Stimulated activated CD4-positive, alpha-beta T cell treated with anti-CD3 and anti-CD28 coated beads, Interleukin-12 subunit alpha, Interleukin-12 subunit beta, amount 100 ng/mL, for 4 hours (primary cell): ENCODE results near the gene GOLIM4.
"Not testable (repeated sequence)": the region's sequence is repeated elsewhere in the genome, so short reads cannot be mapped to it uniquely, and the experiment has no call there.

Experiments
- DNase-seq: peaks from one replicate; pipeline ENCODE4 v3.0.0-alpha.2; 2020

GOLIM4 gene

DNA sequence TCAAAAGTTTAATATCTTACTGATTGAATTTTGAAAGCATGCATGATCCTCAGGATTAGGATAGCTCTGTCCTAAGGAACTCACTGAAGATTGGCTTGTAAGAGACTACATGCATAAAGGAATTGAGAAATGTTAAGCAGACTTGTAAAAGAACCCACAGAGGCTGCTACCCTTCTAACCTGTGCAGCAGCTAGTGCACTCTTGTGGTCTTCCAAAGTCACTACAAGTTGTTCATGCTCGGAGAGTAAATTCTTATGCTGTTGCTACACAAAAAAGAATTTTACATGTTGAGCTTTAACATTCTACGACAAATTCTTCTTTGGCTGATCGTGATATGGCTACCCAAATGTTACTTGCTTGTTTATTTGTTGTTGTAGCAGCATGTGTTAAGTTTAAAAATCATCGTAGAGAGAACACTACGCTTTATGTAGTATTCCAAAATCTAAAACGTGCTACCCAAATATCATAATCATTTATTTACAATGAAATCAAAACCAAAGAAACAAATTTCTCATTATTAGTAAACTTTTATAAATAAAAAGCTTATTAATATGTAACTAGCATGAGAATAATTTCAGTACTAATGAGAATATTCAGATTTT lies 55.0 kb downstream of the GOLIM4 start:
- DNase-seq = no peak

DNA sequence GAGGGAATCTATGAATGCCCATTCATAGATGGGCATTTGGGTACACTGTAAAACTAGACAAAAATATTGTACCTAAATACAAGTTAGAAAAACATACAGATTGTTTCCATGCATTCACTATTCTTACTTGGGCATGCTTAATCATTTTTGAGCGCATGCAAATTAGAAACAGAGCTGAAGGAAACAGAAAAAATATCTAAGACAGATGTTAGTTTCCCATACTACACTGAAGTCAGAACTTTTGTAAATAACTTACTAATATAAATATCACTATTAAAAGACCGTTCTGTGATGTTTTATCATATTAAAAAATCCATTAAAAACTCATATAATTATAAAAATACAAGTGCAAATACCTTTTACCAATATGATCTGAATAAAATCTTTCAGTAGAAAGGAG lies 58.7 kb downstream of the GOLIM4 start:
- no peak for DNase-seq

DNA sequence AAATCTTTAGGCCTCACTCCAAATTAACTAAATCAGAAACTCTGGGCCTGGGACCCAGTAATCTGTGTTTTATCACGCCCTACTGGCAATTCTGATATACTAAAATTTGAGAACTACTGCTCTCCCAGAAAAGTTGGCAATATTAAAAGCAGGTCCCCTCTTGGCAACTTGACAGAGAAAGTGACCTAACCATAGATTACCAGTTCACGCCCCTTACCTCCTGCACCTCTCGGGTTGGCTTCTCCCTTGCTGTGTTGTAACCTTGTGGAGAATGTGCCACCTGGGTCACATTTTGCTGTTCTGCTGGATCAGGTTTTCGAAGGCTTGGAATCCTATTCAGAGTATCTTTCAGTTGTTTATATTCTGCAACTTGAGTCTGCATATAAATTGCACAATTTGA lies 59.1 kb downstream of the GOLIM4 start:
- DNase-seq = no peak

DNA sequence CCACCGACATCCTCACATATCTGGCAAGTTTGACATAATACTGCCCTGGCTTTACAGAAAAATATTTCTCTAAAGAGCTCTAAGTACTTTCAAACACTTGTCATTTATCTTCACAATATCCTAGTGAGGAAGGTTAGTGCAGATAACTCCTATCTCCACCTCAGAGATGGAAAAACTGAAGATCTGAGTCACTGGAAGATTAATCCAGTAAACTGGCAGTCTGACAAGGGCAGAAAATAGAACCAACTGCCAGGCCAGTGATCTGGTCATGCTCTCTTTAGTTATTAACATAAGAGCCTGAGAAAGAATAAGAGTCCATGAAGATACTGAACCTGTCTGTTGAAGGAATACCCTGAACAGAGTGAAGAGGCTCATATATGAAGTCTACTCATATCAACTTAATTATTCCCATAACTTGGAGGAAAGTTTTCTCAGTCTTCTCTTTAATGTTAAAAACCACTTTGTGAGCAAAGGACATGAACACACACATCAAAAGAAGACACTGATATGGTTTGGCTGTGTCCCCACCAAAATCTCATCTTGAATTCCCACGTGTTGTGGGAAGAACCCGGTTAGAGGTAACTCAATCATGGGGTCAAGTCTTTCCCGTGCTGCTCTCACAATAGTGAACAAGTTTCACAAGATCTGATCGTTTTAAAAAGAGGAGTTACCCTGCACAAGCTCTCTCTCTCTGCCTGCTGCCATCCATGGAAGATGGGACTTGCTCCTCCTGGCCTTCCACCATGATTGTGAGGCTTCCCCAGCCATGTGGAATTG lies 61.4 kb downstream of the GOLIM4 start:
- DNase-seq = no peak

DNA sequence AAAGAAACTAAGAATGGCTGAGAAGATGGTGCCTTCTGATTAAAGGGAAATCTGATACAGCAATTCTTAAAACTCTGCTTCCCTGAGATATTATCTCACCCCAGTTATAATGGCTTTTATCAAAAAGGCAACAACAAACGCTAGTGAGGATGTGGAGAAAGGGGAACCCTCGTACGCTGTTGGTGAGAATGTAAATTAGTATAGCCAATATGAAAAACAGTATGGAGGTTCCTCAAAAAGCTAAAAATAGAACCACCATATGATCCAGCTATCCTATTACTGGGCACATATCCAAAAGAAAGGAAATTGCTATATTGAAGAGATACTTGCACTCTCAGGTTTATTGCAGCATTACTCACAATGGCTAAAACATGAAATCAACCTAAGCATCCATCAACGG lies 65.1 kb downstream of the GOLIM4 start:
- DNase-seq = no peak

DNA sequence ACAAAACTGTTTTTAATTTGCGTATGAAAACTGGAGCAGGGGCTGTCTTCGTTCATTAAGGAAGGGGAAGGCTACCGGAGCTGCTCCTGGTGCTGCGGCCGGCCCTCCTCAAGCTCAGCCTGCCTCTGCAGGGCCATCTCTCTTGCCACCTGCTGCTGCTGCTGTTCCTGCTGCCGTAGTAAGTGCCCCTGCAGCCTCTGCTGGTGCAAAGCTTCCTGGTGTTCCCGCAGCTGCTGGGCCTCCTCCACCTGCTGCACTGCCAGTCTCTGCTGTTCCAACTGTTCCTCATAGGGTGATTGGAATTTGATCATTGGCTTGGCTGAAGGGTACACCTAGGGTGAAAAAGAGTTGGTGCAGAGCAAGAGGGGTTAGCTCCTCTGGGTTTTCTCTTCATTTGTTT lies 66.0 kb downstream of the GOLIM4 start:
- DNase-seq = no peak

DNA sequence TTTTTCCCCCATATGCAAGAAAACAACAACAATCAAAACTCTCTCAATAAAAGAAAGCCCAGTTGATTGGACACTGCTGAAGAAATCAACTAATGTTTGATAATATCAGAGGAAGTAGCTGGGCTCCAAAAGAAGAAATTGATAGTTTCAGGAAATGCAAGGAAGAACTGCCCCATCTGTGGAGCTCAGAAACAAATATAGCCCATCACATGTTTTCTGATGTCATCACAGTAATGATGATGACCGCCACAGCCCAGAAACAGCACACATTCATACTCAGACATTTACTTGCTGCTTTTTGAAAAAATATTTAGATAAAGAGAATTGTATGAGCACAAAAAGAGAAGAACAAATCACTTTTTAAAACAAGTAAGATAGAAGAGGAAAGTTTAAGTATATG lies 67.6 kb downstream of the GOLIM4 start:
- no peak for DNase-seq

DNA sequence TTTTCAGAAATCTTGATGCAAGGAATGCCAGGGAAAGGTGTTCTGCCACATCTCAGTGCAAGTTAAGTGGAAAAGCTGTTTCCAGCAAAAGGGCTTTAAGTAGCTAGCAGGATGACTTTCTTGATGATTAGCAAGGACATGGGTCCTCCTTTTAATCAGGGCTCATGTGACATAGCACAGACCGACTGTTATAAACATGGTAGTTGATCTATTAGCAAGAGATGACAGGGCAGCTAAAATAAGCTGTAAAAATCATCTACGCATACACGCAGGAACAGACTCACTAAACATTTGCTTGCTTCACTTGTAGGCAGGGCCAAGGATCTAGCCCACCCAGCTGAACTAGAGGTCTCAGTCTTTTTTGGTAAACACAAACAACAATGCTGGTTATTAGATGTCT lies 69.0 kb downstream of the GOLIM4 start:
- no peak for DNase-seq

DNA sequence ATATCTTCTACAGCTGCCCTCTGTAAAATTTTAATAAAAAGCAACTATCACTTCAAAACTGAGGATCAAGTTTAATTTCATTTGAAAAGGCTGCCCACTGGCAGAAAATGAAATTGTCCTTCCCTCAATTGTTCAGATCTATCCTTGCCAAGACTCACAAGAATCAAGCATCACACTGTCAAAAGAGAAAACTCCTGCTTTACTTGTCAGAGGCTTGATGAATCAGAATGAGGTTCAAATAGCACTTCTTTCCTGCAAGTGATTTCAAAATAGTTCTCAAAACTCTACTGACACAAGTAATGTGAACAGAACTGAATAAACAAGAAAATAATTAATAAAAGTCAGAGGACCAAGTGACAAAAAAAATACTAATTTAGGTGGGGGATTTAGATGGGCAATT lies 70.6 kb downstream of the GOLIM4 start:
- no peak for DNase-seq

DNA sequence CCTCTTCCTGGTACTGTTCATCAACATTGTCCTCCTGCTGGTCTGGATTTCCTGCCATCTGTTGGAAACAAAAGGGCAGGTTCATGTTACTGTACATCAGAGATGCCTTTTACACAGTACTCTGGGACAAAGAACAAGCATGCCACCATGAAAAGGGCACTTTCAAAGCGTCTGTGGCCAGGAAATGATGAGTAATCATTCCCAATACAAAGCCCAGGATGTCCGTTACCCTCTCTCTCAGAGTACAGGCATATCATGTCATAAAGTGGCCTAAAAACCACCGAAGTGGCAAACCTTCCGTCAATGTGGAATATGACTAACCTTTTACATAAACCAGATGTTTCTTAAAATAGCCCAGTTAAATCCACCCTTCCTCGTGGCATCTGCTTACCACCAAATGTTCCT lies 71.2 kb downstream of the GOLIM4 start:
- no peak for DNase-seq

DNA sequence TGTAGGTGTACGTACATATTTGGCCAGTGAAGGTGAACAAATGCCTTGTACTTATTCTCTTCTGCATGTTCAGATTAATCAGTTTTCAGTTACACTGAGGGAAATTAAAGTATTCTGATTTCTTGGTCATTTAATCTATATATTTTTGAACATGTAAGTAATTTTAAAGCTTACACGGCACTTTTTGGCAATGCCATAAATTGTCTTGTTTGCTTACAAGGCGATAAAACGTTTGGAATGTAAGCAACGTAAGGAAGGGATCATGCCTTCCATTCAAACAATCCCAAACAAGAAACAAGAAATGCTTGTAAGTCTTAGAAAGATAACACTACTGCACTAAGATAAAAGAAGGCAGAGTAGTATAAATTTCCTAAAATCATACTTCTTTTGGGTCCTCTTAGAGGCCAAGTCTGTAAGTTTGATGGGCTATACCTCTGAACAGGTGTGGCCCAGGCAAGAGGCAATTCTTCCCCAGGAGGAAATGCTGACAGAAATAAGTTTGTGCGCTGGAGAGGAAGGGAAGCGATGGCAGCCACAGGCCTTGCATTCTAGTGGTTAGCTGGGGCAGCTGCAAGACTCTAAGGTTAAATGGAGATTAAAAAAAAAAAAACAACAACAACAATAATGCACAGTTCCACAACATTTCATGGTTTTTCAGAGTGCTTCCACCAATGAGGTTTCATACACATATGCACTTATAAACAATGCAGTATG lies 73.8 kb downstream of the GOLIM4 start:
- no peak for DNase-seq

DNA sequence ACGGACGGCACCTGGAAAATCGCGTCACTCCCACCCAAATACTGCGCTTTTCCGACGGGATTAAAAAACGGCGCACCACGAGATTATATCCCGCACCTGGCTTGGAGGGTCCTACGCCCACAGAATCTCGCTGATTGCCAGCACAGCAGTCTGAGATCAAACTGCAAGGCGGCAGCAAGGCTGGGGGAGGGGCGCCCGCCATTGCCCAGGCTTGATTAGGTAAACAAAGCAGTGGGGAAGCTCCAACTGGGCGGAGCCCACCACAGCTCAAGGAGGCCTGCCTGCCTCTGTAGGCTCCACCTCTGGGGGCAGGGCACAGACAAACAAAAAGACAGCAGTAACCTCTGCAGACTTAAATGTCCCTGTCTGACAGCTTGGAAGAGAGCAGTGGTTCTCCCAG lies 84.4 kb downstream of the GOLIM4 start:
- not testable (repeated sequence) for DNase-seq

DNA sequence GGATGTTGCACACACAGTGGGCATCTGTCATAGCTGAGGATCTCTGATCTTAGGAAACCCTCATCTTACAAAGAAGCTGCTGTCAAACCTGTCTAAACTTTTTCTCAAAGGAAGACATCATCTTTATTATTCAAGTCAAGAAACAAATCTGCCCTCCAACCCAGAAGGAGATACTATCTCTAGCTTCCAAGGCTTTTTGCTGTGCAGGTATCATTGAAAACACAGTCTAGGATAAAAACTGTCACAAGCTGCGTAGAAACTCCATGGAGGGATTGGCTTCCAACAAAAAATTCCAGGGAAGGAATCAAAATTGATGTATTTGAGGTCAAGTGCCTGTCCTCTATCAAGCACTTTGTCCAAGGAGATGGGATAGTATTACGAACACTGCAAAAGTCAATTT lies 89.1 kb downstream of the GOLIM4 start:
- DNase-seq = no peak

DNA sequence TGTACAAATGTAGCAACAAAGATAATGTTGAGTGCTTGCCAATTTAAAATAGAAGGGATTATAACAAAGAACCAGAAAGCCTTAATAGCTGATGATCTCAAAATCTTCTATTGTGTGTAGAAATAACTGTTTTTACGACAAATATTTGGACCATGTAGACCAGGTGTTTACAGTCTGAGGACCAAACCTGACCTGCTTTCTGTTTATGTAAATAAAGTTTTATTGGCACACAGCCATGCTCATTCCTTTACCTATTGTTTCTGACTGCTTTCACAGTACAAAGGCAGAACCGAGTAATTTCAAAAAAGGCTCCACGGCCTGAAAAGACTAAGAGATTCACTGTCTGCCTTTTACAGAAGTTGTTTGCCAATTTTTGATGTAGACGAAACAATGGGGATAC lies 91.8 kb downstream of the GOLIM4 start:
- DNase-seq = no peak

DNA sequence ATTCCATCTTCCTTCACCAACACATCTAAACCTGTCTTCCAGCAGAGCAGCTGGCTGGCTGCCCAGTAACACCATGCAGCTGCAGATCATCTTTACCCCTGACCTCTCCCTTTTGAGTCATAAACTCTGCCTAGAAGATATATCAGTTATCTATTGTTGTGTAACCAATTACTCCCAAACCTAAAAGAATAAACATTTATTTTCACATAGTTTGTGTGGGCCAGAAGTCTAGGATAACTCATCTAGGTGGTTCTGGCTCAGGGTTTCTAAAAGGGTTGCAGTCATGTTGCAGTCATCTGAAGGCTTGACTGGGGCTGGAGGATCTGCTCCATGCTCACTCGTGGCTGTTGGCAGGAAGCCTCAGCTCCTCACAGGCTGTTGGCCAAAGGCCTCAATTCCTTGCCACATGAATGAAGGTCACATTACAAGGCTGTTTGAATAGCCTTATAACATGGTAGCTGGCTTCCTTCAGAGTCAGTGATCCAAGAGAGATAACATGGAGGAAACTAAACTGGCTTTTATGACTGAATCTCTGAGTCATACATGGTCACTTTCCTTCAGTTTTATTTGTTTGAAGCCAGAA lies 92.8 kb downstream of the GOLIM4 start:
- no peak for DNase-seq

DNA sequence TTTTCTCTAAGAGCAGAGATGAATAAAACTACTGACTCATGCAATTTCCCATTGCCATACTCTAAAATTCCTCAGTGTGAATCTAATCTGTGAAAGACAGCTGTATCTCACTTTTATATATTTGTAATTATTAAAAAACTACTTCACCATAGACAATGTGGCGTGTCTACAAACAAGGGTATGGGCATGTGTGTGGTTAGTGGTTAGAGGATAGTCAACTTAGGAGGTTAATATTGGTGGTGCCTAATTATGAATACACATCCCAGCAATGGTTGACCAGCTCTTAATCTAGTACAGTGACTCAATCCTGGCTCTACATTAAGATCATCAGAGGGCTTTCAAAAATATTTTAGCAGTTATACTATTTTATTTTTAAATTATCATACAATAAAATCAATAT lies 94.5 kb downstream of the GOLIM4 start:
- DNase-seq = no peak

DNA sequence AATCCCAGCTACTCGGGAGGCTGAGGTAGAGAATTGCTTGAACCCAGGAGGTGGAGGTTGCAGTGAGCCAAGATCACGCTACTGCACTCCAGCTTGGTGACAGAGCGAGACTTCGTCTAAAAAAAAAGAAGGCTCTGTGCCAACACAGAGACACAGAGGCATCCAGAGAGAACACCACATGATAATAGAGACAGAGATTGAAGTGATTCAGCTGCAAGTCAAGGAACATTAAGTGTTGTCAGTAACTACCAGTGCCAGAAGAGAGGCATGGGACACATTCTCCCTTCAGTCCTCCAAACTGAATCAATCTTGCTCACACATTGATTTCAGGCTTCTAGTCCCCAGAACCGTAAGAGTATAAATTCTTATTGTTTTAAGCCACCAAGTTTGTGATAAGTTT lies 97.5 kb downstream of the GOLIM4 start:
- DNase-seq = no peak

DNA sequence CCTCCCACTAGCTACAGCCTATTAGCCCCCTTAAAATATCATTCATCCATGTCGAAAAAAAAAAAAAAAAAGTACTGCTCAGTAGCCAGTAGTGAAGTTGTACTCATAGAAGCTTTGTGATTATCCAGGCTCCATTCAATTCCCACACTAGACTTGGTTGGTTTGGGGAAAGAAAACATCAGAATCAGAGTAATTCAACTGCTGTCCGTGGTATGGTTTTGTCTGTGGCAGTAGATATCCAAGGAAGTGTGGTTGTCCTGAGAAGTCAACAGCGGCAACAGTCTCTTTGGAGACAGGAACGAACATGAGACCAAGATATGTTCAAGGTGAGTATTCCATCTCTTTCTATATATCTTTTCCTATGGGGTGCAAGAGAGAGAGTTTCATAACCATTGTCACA lies 99.2 kb downstream of the GOLIM4 start:
- no peak for DNase-seq

DNA sequence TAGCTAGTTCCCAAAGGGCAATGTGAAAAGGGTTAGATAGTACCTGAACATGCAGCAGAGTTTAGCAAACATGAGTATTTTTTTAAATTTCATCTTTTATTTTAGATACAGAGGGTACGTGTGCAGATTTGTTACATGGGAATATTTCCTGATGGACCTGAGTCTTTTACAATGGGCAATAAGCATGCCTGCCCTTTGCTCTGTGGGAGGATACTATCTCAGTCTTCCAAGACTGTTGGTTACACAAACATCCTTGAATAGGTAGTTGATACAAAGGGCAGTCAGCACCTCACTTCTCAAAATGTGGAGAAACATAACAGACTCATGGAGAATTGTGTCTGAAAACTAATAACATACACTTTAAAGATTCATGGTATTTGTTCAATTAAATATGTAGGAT lies 103.3 kb downstream of the GOLIM4 start:
- DNase-seq = no peak

DNA sequence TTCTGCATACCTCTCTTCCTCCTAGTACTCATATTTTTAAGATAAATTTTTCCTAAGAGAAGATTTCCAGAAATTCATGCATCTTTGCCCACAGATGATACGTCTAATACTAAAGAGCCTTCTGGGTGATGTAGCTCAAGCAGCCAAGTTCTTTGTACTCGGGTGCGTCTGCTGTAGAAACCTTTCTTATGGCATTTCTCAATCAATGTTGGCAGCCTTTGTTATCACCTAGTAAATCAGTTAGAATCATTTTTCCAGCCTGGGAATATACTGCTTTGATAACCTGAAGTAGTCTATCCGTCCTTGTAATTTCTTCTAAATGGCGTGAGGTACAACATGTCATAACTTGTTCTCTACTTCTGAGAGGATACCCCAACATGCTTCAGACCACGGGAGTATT lies 104.5 kb downstream of the GOLIM4 start:
- DNase-seq = no peak

DNA sequence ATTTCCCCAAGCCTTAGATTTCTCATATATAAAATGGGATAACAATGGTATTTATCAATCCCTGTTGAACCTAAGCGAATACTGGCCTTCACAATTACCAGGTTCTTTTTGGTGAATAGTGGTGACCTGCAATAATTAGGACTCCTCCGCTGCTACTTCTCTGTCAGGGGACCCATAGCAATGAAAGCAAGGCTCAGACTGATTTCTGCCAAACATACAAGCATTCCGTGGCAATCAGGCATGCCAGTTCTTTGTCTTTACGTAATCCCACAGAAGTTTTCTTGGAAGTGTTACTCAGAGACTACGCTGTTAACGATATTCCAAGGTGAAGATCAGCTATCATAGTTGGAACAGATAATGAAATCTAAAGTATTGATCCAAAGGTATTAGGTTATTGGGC lies 105.7 kb downstream of the GOLIM4 start:
- DNase-seq = no peak

DNA sequence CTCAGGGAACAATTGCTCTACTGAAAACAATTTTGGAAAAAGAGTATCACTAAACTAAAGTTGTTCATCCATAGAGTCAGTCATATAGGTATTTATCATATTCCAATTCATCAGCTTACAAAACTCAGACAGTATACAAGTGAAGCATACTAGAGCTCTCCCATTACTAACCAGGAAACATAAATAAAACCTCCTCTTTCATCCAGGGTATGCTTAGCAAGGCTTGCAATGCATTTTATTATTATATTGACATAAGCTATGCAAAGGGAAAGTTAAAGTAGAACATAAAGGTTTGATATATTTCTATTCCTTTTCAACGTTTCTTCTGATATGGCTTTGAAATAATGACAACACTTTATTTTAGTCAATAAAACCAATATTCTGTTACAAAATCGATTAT lies 106.7 kb downstream of the GOLIM4 start:
- DNase-seq = no peak

DNA sequence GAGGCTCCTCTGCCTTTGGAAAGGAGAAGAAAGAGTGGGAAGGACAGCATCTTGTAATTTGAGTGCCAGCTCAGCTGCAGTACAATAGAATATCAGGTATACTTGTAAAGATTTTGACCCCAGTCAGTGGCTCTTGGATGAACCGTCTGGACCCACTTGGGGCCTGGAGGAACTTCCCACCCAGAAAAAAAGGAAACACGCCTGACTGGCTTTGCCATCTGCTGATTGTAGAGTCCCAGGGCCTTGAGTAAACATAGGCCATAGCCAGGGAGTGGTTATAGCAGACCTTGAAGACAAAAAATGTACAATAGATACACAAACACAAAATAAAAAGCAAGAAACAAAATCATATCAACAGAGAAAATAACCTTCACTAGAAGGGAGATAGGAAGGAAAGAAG lies 112.1 kb downstream of the GOLIM4 start:
- DNase-seq = no peak

DNA sequence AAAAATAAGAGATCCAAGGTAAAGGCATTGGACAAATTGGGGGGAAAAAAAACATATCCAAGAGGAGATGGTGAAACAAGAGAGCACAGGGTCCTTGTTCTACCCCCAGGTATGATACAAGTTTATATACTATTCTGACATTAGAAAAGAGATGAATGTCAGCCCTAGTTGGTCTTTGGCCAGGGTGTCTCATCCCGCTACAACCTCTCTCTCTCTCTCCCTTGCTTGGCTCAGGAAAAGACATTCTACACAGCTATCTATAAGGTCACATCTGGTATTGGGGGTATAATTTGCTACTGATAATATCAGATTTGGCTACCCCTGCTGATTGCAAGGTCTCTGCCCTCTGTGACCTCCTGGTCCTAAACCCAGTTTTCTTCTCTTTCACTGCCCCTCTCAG lies 117.2 kb downstream of the GOLIM4 start:
- no peak for DNase-seq
